T-cell (primary cell): Measurements from ENCODE around the gene LRIT1. TPM values are rescaled to one million over a fixed set of nuclear protein-coding genes. Genes with fewer than 3 reads are reported as not detected.
A peak's percentile ranks its signal among the peaks of the same experiment; 100 is the strongest.

Experiments
- ATAC-seq, 4 experiments: fragments of 200-7000 bp in 3 of 4; fragments of 150-1000 bp in 1 of 4; cut with Tn5 transposase; replicated peaks in 1 of 4; 1 replicate in 3 of 4; 2 replicates in 1 of 4; pipeline ENCODE4 v1.10.0; 2021; ENCODE audit warnings: moderate library complexity in 3 of 4, mild to moderate bottlenecking in 2 of 4, moderate number of reproducible peaks in 1 of 4
- CTCF ChIA-PET, 2 donors: fragments of 300-600 bp; sonication (Branson Sonifier 250); formaldehyde crosslinking; loops; one replicate each; lab custom pipeline; 2022; ENCODE audit warnings: antibody characterized with exemption in 2 of 2; lab: Charles Lee
- POLR2A ChIA-PET, 2 donors: fragments of 300-600 bp; sonication (Branson Sonifier 250); formaldehyde crosslinking; loops; one replicate each; lab custom pipeline; 2022; ENCODE audit warnings: antibody characterized with exemption in 2 of 2; lab: Charles Lee
- DNase-seq, 35 experiments: peaks; one replicate each; pipeline versions ENCODE4 v3.0.0 to v3.0.0-alpha.2; 2013 to 2023
- H3K27ac ChIP-seq: one replicate; pipeline ENCODE4 v1.5.1; 2013; ENCODE audit warnings: low read length
- H3K27me3 ChIP-seq, 2 experiments: replicated peaks in 1 of 2; 1 replicate in 1 of 2; 2 replicates in 1 of 2; pipeline versions ENCODE4 v1.6.1 to v1.7.0; 2013; ENCODE audit warnings: low read length in 1 of 2, mixed read lengths in 1 of 2; ENCODE audit not compliant: control insufficient read depth in 2 of 2, insufficient read depth in 2 of 2; ENCODE audit errors: extremely low read depth in 1 of 2
- H3K36me3 ChIP-seq, 2 donors: 1 replicate in 1 of 2; 2 replicates in 1 of 2; pipeline versions ENCODE4 v1.6.1 to v1.7.0; 2013; ENCODE audit warnings: low read length in 1 of 2; ENCODE audit not compliant: control insufficient read depth in 2 of 2, insufficient read depth in 1 of 2; ENCODE audit errors: extremely low read depth in 1 of 2
- H3K4me1 ChIP-seq, 2 experiments: 1 replicate in 1 of 2; 2 replicates in 1 of 2; pipeline versions ENCODE4 v1.6.1 to v1.7.0; 2013; ENCODE audit warnings: low read length in 2 of 2, mixed read lengths in 1 of 2; ENCODE audit not compliant: insufficient read depth in 2 of 2, control insufficient read depth in 1 of 2; ENCODE audit errors: extremely low read depth in 1 of 2
- H3K4me3 ChIP-seq, 2 donors: 1 replicate in 1 of 2; 2 replicates in 1 of 2; pipeline versions ENCODE4 v1.5.1 to v1.7.0; 2013; ENCODE audit warnings: mild to moderate bottlenecking in 2 of 2, low read length in 1 of 2, moderate library complexity in 1 of 2; ENCODE audit not compliant: control insufficient read depth in 1 of 2; ENCODE audit errors: extremely low read depth in 1 of 2
- H3K9me3 ChIP-seq: 2 replicates; pipeline ENCODE4 v1.7.0; 2013
- H3K27ac Mint-ChIP-seq, 2 donors: one replicate each; pipeline ENCODE4 v1.8.0; 2020 to 2021; ENCODE audit warnings: mild to moderate bottlenecking in 2 of 2, mixed read lengths in 2 of 2
- H3K27me3 Mint-ChIP-seq, 2 donors: one replicate each; pipeline ENCODE4 v1.8.0; 2021 to 2022; ENCODE audit warnings: mixed read lengths in 2 of 2
- H3K36me3 Mint-ChIP-seq: one replicate; pipeline ENCODE4 v1.8.0; 2021; ENCODE audit warnings: mixed read lengths
- H3K4me1 Mint-ChIP-seq, 3 donors: one replicate each; pipeline ENCODE4 v1.8.0; 2020 to 2022; ENCODE audit warnings: mixed read lengths in 3 of 3, mild to moderate bottlenecking in 1 of 3
- H3K4me3 Mint-ChIP-seq, 3 donors: one replicate each; pipeline ENCODE4 v1.8.0; 2020 to 2022; ENCODE audit warnings: mild to moderate bottlenecking in 3 of 3, mixed read lengths in 3 of 3, moderate library complexity in 3 of 3
- H3K9me3 Mint-ChIP-seq, 3 donors: one replicate each; pipeline ENCODE4 v1.8.0; 2020 to 2022; ENCODE audit warnings: mixed read lengths in 3 of 3
- WGBS: methylation state at CpG from one replicate; pipeline ENCODE4 v1.1.5; 2013; ENCODE audit warnings: missing lambda C conversion rate; ENCODE audit not compliant: insufficient coverage; 5-methylcytosine and 5-hydroxymethylcytosine counted together
- total RNA-seq, 35 experiments: library from RNA in 6 of 35; stranded (reverse) in 6 of 35; fragments of 120-200 nt in 1 of 35; gene quantifications; one replicate each; pipeline versions ENCODE4 v1.2.1 to v1.2.4 and lab custom pipeline; 2013 to 2026

LRIT1 gene
- total RNA-seq, 5 donors from 2014 or later (not counting 1 experiment from before 2014, with no cell fraction given) = not detected

- H3K4me3 ChIP-seq = no peak overlapping the region
- Mint-ChIP-seq H3K27ac (peak overlapping the region; percentile 47 to 60), H3K4me3 (no peak overlapping the region), H3K4me1 (peaks cover 10 to 12% (median 11%) of the 10 kb centered on the region in 3 donors), H3K9me3 (no peaks in the 10 kb centered on the region), H3K36me3 (no peaks in the 10 kb centered on the region), H3K27me3 (peaks cover 0 to 2% of the 10 kb centered on the region in 2 donors)
- ChIA-PET CTCF (no interaction called here), POLR2A (interaction anchor here in 1 of 2 donors (0.6 kb wide), 1 partner anchor 63 kb away, joined by 4 read pairs; no protein-coding TSS in a partner anchor)
- whole genome bisulfite sequencing = no CpG with 5 or more reads among the region's 1 CpG
- no peaks in the 10 kb centered on the region for H3K9me3 ChIP-seq
- no peak overlapping the region for H3K27ac ChIP-seq
- DNase-seq = no peak
- H3K27me3 ChIP-seq = no peaks in the 10 kb centered on the region
- no peaks in the 10 kb centered on the region for H3K36me3 ChIP-seq
- peak in 2 of 4 experiments; percentile 13 to 22 for ATAC-seq
- H3K4me1 ChIP-seq = peaks cover 0 to 3% of the 10 kb centered on the region in 2 experiments
Measured at GRCh38 chr10:84270708-84271107, 29.4 kb upstream of the LRIT1 start.

DNA sequence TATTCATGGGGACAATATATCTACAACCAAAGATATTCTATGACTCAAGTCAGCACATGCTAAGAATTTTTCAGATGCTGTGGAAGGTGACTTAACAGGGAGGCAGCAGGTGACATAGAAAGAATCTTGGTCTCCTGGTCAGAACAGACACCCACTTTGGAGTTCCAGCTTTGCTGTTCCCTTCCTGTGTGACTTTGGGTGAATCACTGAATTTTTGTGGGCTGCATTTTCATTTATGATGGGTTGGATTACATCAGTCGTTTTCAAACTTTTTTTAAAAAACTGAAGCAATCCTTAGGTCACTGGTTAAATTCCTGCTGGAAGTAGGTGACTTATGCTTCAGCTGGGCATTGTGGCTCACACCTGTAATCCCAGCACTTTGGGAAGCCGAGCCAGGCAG, 28.4 kb upstream of the LRIT1 start:
- Histone ChIP-seq H3K27me3 (peaks cover 0 to 4% of the 10 kb centered on the region in 2 experiments), H3K27ac (no peak overlapping the region), H3K9me3 (no peaks in the 10 kb centered on the region), H3K4me1 (peaks cover 0 to 5% of the 10 kb centered on the region in 2 experiments), H3K36me3 (no peaks in the 10 kb centered on the region), H3K4me3 (no peak overlapping the region)
- H3K36me3 Mint-ChIP-seq = no peaks in the 10 kb centered on the region
- POLR2A ChIA-PET = no interaction called here
- ATAC-seq (no peak), DNase-seq (no peak)
- CTCF ChIA-PET = interaction anchor here in 1 of 2 donors (0.6 to 1.2 kb wide), 2 partner anchors 7 to 27 kb away, joined by 3 read pairs; no protein-coding TSS in a partner anchor
- no peaks in the 10 kb centered on the region for H3K27me3 Mint-ChIP-seq
- H3K9me3 Mint-ChIP-seq = no peaks in the 10 kb centered on the region
- WGBS = 63% methylated on average over 2 of the region's 2 CpGs
- H3K4me3 Mint-ChIP-seq = no peak overlapping the region
- H3K4me1 Mint-ChIP-seq = peaks cover 10 to 12% (median 11%) of the 10 kb centered on the region in 3 donors
- H3K27ac Mint-ChIP-seq = no peak overlapping the region

- no CpG with 5 or more reads among the region's 1 CpG for WGBS
- H3K4me1 Mint-ChIP-seq = peaks cover 10 to 16% (median 11%) of the 10 kb centered on the region in 3 donors
- DNase-seq (no peak), ATAC-seq (no peak)
- H3K4me3 ChIP-seq = no peak overlapping the region
- H3K9me3 Mint-ChIP-seq = no peaks in the 10 kb centered on the region
- no peak overlapping the region for H3K27ac ChIP-seq
- H3K4me3 Mint-ChIP-seq = no peak overlapping the region
- H3K9me3 ChIP-seq = no peaks in the 10 kb centered on the region
- peaks cover 3 to 4% of the 10 kb centered on the region in 2 donors for H3K27me3 Mint-ChIP-seq
- CTCF ChIA-PET = interaction anchor here (0.5 to 1.2 kb wide), 3 partner anchors 8 to 245 kb away, joined by 3 to 5 read pairs (median 3); no protein-coding TSS in a partner anchor
- no peaks in the 10 kb centered on the region for H3K36me3 ChIP-seq
- no peaks in the 10 kb centered on the region for H3K36me3 Mint-ChIP-seq
- POLR2A ChIA-PET = no interaction called here
- peaks cover 0 to 7% of the 10 kb centered on the region in 2 experiments for H3K27me3 ChIP-seq
- peaks cover 0 to 7% of the 10 kb centered on the region in 2 experiments for H3K4me1 ChIP-seq
- no peak overlapping the region for H3K27ac Mint-ChIP-seq
Measured at GRCh38 chr10:84269162-84269561, 27.8 kb upstream of the LRIT1 start.

DNA sequence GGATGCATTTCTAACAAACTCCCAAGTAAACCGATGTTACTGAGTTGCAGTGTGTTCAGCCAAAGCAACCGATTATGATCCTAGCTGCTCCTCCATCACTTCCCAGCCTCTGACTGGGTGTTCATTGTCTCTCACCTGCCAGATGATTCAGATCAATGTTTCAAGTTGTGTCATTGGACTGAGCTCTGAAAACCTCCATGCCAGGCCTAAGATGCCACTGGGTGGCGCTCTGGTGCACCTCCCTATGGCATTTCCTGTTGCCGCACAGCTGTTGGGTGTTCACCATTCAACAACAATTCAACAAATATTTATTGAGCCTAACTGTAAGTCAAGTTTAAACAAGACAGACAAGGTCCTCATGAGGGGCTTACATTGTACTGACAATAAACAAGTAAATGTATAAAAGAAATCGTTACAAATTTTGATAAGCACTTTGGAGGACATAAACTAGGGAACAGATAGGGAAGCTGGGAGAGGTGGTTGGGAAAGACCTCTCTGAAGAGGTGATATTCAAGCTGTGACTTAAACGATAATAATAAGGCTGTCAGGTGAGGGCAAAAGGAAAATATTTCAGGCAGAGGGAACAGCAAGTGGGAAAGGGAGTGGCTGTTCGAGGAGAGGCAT, 26.3 kb upstream of the LRIT1 start:
- H3K4me3 ChIP-seq = no peak overlapping the region
- peaks cover 10 to 16% (median 11%) of the 10 kb centered on the region in 3 donors for H3K4me1 Mint-ChIP-seq
- H3K9me3 Mint-ChIP-seq = no peaks in the 10 kb centered on the region
- ChIA-PET POLR2A (interaction anchor here in 1 of 2 donors (0.5 to 0.9 kb wide), 3 partner anchors 67 to 131 kb away, joined by 3 to 4 read pairs (median 3); no protein-coding TSS in a partner anchor), CTCF (interaction anchor here (0.5 to 5.9 kb wide), 15 partner anchors 43 to 273 kb away, joined by 3 to 93 read pairs (median 4); no protein-coding TSS in a partner anchor)
- no peak overlapping the region for H3K27ac ChIP-seq
- no peaks in the 10 kb centered on the region for H3K9me3 ChIP-seq
- peak; percentile 31 to 77 (median 62) for DNase-seq
- H3K27me3 ChIP-seq = peaks cover 0 to 16% of the 10 kb centered on the region in 2 experiments
- H3K36me3 Mint-ChIP-seq = no peaks in the 10 kb centered on the region
- 64% methylated on average over 5 of the region's 7 CpGs for WGBS
- H3K4me3 Mint-ChIP-seq = no peak overlapping the region
- no peaks in the 10 kb centered on the region for H3K36me3 ChIP-seq
- peaks cover 14 to 15% of the 10 kb centered on the region in 2 donors for H3K27me3 Mint-ChIP-seq
- peak overlapping the region in 1 of 2 donors; percentile 36 for H3K27ac Mint-ChIP-seq
- H3K4me1 ChIP-seq = peaks cover 0 to 7% of the 10 kb centered on the region in 2 experiments
- ATAC-seq = peak; percentile 31 to 68 (median 54)

DNA sequence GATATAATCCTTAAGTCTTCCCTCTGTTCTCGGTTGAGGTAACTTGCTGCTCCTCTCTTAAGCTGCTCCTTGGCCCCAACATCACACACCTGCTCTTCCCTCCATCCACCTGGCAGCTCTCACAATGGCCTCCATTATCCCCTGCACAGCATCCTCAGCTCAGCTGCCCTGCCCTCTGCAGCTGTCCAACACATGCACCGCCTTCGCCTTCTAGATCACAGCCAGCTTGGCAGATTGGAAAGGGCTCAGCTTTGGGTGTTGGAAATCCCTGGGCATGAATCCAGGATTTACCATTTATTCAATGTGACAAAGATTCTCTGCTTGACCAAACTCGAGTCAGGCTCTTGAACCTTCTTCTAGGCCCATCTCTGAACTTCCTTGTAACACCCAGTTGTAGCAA, 24.1 kb upstream of the LRIT1 start:
- Histone ChIP-seq H3K4me3 (no peak overlapping the region), H3K4me1 (peaks cover 0 to 7% of the 10 kb centered on the region in 2 experiments), H3K27ac (no peak overlapping the region), H3K9me3 (no peaks in the 10 kb centered on the region), H3K27me3 (peaks cover 0 to 33% of the 10 kb centered on the region in 2 experiments), H3K36me3 (no peaks in the 10 kb centered on the region)
- ChIA-PET CTCF (interaction anchor here (1.0 to 5.9 kb wide), 6 partner anchors 8 to 272 kb away, joined by 3 to 93 read pairs (median 4); partner anchors contain the start of gene CCSER2 (in 1 of the 2)), POLR2A (no interaction called here)
- H3K4me1 Mint-ChIP-seq = peaks cover 6 to 11% (median 7%) of the 10 kb centered on the region in 3 donors
- no peaks in the 10 kb centered on the region for H3K9me3 Mint-ChIP-seq
- 89% methylated on average over 4 of the region's 4 CpGs for WGBS
- H3K27me3 Mint-ChIP-seq = peaks cover 24 to 25% of the 10 kb centered on the region in 2 donors
- H3K36me3 Mint-ChIP-seq = no peaks in the 10 kb centered on the region
- H3K4me3 Mint-ChIP-seq = no peak overlapping the region
- H3K27ac Mint-ChIP-seq = no peak overlapping the region
- ATAC-seq = no peak
- no peak for DNase-seq

DNA sequence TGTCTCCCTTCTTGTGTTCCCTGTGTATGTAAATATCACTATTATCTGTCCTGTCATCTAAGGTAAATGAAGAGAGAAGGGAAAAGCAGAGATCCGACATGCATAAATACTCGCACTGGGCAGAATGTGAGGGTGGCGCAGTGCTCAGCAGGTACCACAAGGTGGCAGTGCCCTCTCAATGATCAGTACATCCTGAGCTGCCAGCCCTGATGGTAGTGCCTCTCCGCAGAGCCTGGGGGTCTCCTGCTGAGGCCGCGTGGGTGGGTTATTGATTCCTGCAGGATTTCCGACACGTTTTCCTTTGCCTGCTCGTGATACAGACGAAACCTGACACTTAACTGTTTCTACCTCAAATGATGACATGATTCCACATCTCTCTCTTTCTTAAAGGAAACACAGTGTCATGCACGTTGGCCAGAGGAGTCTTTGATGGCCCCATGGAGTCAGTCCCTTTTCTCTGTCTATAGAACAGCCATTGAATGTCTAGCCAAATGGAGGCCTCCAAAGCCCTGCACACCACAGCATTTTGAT, 23.3 kb upstream of the LRIT1 start:
- WGBS = 5% methylated on average over 9 of the region's 11 CpGs
- POLR2A ChIA-PET = no interaction called here

More for the DNA sequence above, 23.3 kb upstream of the LRIT1 start:
- Histone ChIP-seq H3K4me1 (peaks cover 0 to 7% of the 10 kb centered on the region in 2 experiments), H3K27ac (no peak overlapping the region), H3K9me3 (no peaks in the 10 kb centered on the region), H3K36me3 (no peaks in the 10 kb centered on the region), H3K27me3 (peaks cover 0 to 33% of the 10 kb centered on the region in 2 experiments), H3K4me3 (no peak overlapping the region)
- Mint-ChIP-seq H3K36me3 (no peaks in the 10 kb centered on the region), H3K4me1 (peaks cover 5 to 11% (median 7%) of the 10 kb centered on the region in 3 donors), H3K4me3 (no peak overlapping the region), H3K27me3 (peaks cover 24 to 30% of the 10 kb centered on the region in 2 donors), H3K27ac (no peak overlapping the region), H3K9me3 (no peaks in the 10 kb centered on the region)
- DNase-seq (peak; percentile 31 to 83 (median 66)), ATAC-seq (peak; percentile 88 to 98 (median 92))
- CTCF ChIA-PET = interaction anchor here (0.6 to 5.9 kb wide), 18 partner anchors 9 to 278 kb away, joined by 3 to 93 read pairs (median 3); partner anchors contain the start of gene CCSER2 (in 1 of the 2)
